H9 (cell line): ENCODE data around the gene MSMP. TPM values are rescaled to one million over a fixed set of nuclear protein-coding genes. Genes with fewer than 3 reads are reported as not detected.

Source experiments
- DNase-seq: peaks from one replicate; pipeline ENCODE4 v3.0.0-alpha.2; 2017
- H2AFZ ChIP-seq: one replicate; pipeline ENCODE4 v1.6.1; 2013; ENCODE audit warnings: mild to moderate bottlenecking, low read length, control low read depth, moderate library complexity
- H2AK5ac ChIP-seq: 2 replicates; pipeline ENCODE4 v1.6.1; 2013; ENCODE audit warnings: low read length, control low read depth, mixed read lengths; ENCODE audit not compliant: insufficient read length
- H2BK120ac ChIP-seq: one replicate; pipeline ENCODE4 v1.6.1; 2013; ENCODE audit warnings: low read depth, mild to moderate bottlenecking, low read length, control low read depth, inconsistent platforms; ENCODE audit not compliant: poor library complexity, severe bottlenecking
- H2BK12ac ChIP-seq: 2 replicates; pipeline ENCODE4 v1.6.1; 2013; ENCODE audit warnings: low read length, control low read depth, mixed read lengths, low read depth; ENCODE audit not compliant: insufficient read length
- H2BK15ac ChIP-seq: 2 replicates; pipeline ENCODE4 v1.6.1; 2013; ENCODE audit warnings: low read depth, low read length, control low read depth
- H2BK20ac ChIP-seq: one replicate; pipeline ENCODE4 v1.6.1; 2013; ENCODE audit warnings: low read depth, mild to moderate bottlenecking, low read length, control low read depth, inconsistent platforms; ENCODE audit not compliant: poor library complexity, severe bottlenecking
- H2BK5ac ChIP-seq: 2 replicates; pipeline ENCODE4 v1.6.1; 2013; ENCODE audit warnings: low read length, control low read depth, mixed read lengths; ENCODE audit not compliant: insufficient read length
- H3K14ac ChIP-seq: 2 replicates; pipeline ENCODE4 v1.6.1; 2013; ENCODE audit warnings: low read length, control low read depth; ENCODE audit not compliant: insufficient read depth
- H3K18ac ChIP-seq: 2 replicates; pipeline ENCODE4 v1.6.1; 2013; ENCODE audit warnings: low read depth, mild to moderate bottlenecking, mixed read lengths, low read length, control low read depth; ENCODE audit not compliant: insufficient read length
- H3K23ac ChIP-seq: 2 replicates; pipeline ENCODE4 v1.6.1; 2013; ENCODE audit warnings: low read length, control low read depth, mixed read lengths, low read depth; ENCODE audit not compliant: insufficient read length
- H3K23me2 ChIP-seq: 2 replicates; pipeline ENCODE4 v1.6.1; 2013; ENCODE audit warnings: low read depth, mild to moderate bottlenecking, mixed read lengths, low read length, control low read depth; ENCODE audit not compliant: insufficient read length, poor library complexity, severe bottlenecking
- H3K27ac ChIP-seq: 2 replicates; pipeline ENCODE4 v1.5.1; 2013; ENCODE audit warnings: low read length, control low read depth, mixed read lengths, low read depth; ENCODE audit not compliant: insufficient read length
- H3K27me3 ChIP-seq: 2 replicates; pipeline ENCODE4 v1.6.1; 2013; ENCODE audit warnings: low read length, control low read depth, inconsistent platforms; ENCODE audit not compliant: insufficient read depth
- H3K4ac ChIP-seq: 2 replicates; pipeline ENCODE4 v1.6.1; 2013; ENCODE audit warnings: low read depth, mild to moderate bottlenecking, control low read depth, inconsistent platforms, low read length, moderate library complexity
- H3K4me1 ChIP-seq: 2 replicates; pipeline ENCODE4 v1.6.1; 2013; ENCODE audit warnings: low read length, control low read depth, inconsistent platforms; ENCODE audit not compliant: insufficient read depth
- H3K4me2 ChIP-seq: 2 replicates; pipeline ENCODE4 v1.6.1; 2013; ENCODE audit warnings: low read length, control low read depth, mixed read lengths; ENCODE audit not compliant: insufficient read length, insufficient read depth
- H3K56ac ChIP-seq: 2 replicates; pipeline ENCODE4 v1.6.1; 2013; ENCODE audit warnings: low read depth, mild to moderate bottlenecking, mixed read lengths, low read length, control low read depth; ENCODE audit not compliant: insufficient read length
- H3K79me1 ChIP-seq: 2 replicates; pipeline ENCODE4 v1.6.1; 2013; ENCODE audit warnings: low read depth, mild to moderate bottlenecking, moderate library complexity, low read length, control low read depth, inconsistent platforms; ENCODE audit not compliant: insufficient read depth, poor library complexity, severe bottlenecking
- H3K79me2 ChIP-seq: 2 replicates; pipeline ENCODE4 v1.6.1; 2013; ENCODE audit warnings: low read length, control low read depth, inconsistent platforms; ENCODE audit not compliant: insufficient read depth
- H3K9ac ChIP-seq: 2 replicates; pipeline ENCODE4 v1.6.1; 2013; ENCODE audit warnings: low read length, control low read depth, mixed read lengths; ENCODE audit not compliant: insufficient read length; ENCODE audit errors: extremely low read depth
- H3K9me3 ChIP-seq: one replicate; pipeline ENCODE4 v1.6.1; 2013; ENCODE audit warnings: low read depth, low read length, inconsistent platforms; ENCODE audit not compliant: control insufficient read depth
- H3T11ph ChIP-seq: one replicate; pipeline ENCODE4 v1.6.1; 2013; ENCODE audit warnings: mild to moderate bottlenecking, low read length, control low read depth, inconsistent platforms
- H4K20me1 ChIP-seq: one replicate; pipeline ENCODE4 v1.6.1; 2013; ENCODE audit not compliant: control insufficient read depth, insufficient read length, insufficient read depth
- H4K5ac ChIP-seq: 2 replicates; pipeline ENCODE4 v1.6.1; 2013; ENCODE audit warnings: low read depth, mild to moderate bottlenecking, mixed read lengths, low read length, control low read depth; ENCODE audit not compliant: insufficient read length
- H4K8ac ChIP-seq: replicated peaks from 2 replicates; pipeline ENCODE4 v1.6.1; 2013; ENCODE audit warnings: low read length, control low read depth, mixed read lengths, low read depth; ENCODE audit not compliant: insufficient read length
- H4K91ac ChIP-seq: 2 replicates; pipeline ENCODE4 v1.6.1; 2013; ENCODE audit warnings: low read depth, mild to moderate bottlenecking, moderate library complexity, mixed read lengths, low read length, control low read depth; ENCODE audit not compliant: insufficient read length
- H3K27ac Mint-ChIP-seq, 3 experiments: 2 replicates in 2 of 3; 3 replicates in 1 of 3; pipeline ENCODE4 v1.8.0; 2020 to 2021; ENCODE audit warnings: mixed read lengths in 3 of 3, mild to moderate bottlenecking in 1 of 3, moderate library complexity in 1 of 3
- H3K27me3 Mint-ChIP-seq: 2 replicates; pipeline ENCODE4 v1.8.0; 2021; ENCODE audit warnings: low read depth, mild to moderate bottlenecking, moderate library complexity, mixed read lengths
- H3K36me3 Mint-ChIP-seq, 3 experiments: 2 replicates in 2 of 3; 3 replicates in 1 of 3; pipeline ENCODE4 v1.8.0; 2020 to 2021; ENCODE audit warnings: low read depth in 3 of 3, mixed read lengths in 3 of 3; ENCODE audit not compliant: insufficient read depth in 1 of 3
- H3K4me1 Mint-ChIP-seq, 2 experiments: 2 replicates each; pipeline ENCODE4 v1.8.0; 2020; ENCODE audit warnings: mixed read lengths in 2 of 2
- H3K4me3 Mint-ChIP-seq, 2 experiments: 2 replicates in 1 of 2; 3 replicates in 1 of 2; pipeline ENCODE4 v1.8.0; 2020 to 2021; ENCODE audit warnings: mild to moderate bottlenecking in 2 of 2, mixed read lengths in 2 of 2, moderate library complexity in 1 of 2
- H3K9me3 Mint-ChIP-seq, 2 experiments: 2 replicates in 1 of 2; 3 replicates in 1 of 2; pipeline ENCODE4 v1.8.0; 2020; ENCODE audit warnings: mild to moderate bottlenecking in 2 of 2, mixed read lengths in 2 of 2, moderate library complexity in 1 of 2
- CTCF ChIP-seq: fragments of 200-600 bp; sonication (generic); conservative IDR thresholded peaks from 3 replicates; pipeline ENCODE4 v1.8.0; 2021; ENCODE audit warnings: antibody characterized with exemption, mild to moderate bottlenecking
- WGBS: extraction: QIAGEN DNeasy Blood & Tissue Kit; methylation state at CpG from one replicate; pipeline ENCODE4 v1.1.7; 2013; ENCODE audit warnings: missing lambda C conversion rate, low lambda C conversion rate, mixed read lengths; ENCODE audit not compliant: insufficient read length; ENCODE audit errors: extremely low coverage; 5-methylcytosine and 5-hydroxymethylcytosine counted together
- total RNA-seq: library from RNA; stranded (reverse); gene quantifications from 2 replicates; pipeline ENCODE4 v1.2.1, GENCODE V29; 2021

The MSMP gene
- total RNA-seq, 1 experiment from 2014 or later = 0.83 TPM

- no peak for DNase-seq
- H2BK15ac ChIP-seq = no peak overlapping the region
- no peaks in the 10 kb centered on the region for H4K20me1 ChIP-seq
- H3K4me2 ChIP-seq = no peak overlapping the region
- H3K23me2 ChIP-seq = peaks cover 3% of the 10 kb centered on the region
- no peak overlapping the region for H4K5ac ChIP-seq
- Mint-ChIP-seq H3K9me3 (no peaks in the 10 kb centered on the region), H3K4me3 (no peak overlapping the region), H3K27me3 (peaks cover 4% of the 10 kb centered on the region), H3K36me3 (peaks cover 0 to 14% (median 8%) of the 10 kb centered on the region in 3 experiments; a peak in 6 of 7 replicates), H3K4me1 (peaks cover 17 to 19% of the 10 kb centered on the region in 2 experiments), H3K27ac (peak overlapping the region in 1 of 3 experiments; percentile 39; a peak in 1 of 7 replicates)
- no peaks in the 10 kb centered on the region for H3K79me2 ChIP-seq
- no peak overlapping the region for H3K23ac ChIP-seq
- TF ChIP-seq CTCF = no peak
- H2AFZ ChIP-seq = no peak overlapping the region
- no peaks in the 10 kb centered on the region for H3K4me1 ChIP-seq
- H3K79me1 ChIP-seq = no peaks in the 10 kb centered on the region
- H2BK120ac ChIP-seq = no peak overlapping the region
- no peak overlapping the region for H4K91ac ChIP-seq
- no CpG with 5 or more reads among the region's 2 CpGs for WGBS
- no peak overlapping the region for H2BK12ac ChIP-seq
- H3K27ac ChIP-seq = no peak overlapping the region
- no peak overlapping the region for H3K56ac ChIP-seq
- H3K18ac ChIP-seq = no peak overlapping the region
- H2BK20ac ChIP-seq = no peak overlapping the region
- no peak overlapping the region for H3K14ac ChIP-seq
- H3K27me3 ChIP-seq = no peaks in the 10 kb centered on the region
- H3K4ac ChIP-seq = no peak overlapping the region
- no peaks in the 10 kb centered on the region for H3K9me3 ChIP-seq
- no peak overlapping the region for H3T11ph ChIP-seq
- no peak overlapping the region for H2BK5ac ChIP-seq
- no peak overlapping the region for H2AK5ac ChIP-seq
- H4K8ac ChIP-seq = no peak overlapping the region
- no peak overlapping the region for H3K9ac ChIP-seq
Observed at GRCh38 chr9:35789541-35789940, 35.5 kb upstream of the MSMP start.
